HepG2 (cell line): ENCODE results near the gene FGF4. TPM values are rescaled to one million over a fixed set of nuclear protein-coding genes. Genes with fewer than 3 reads are reported as not detected.

Experiments used
- ATAC-seq: fragments of 200-7000 bp; cut with Tn5 transposase; 3 replicates; pipeline ENCODE4 v1.9.1; 2020; ENCODE audit warnings: mild to moderate bottlenecking, moderate library complexity
- BruUV-seq: library from RNA; stranded (reverse); fragments of 400-500 nt; replicated peaks from 2 replicates; lab custom pipeline; 2021; lab: Mats Ljungman, UMichigan
- CTCF ChIA-PET: fragments of 300-600 bp; formaldehyde crosslinking; extraction: SDS; loops from one replicate; lab custom pipeline; 2021; ENCODE audit warnings: low total read pairs, inconsistent platforms, low intra/inter-chr PET ratio; lab: Yijun Ruan, JAX
- POLR2A ChIA-PET: fragments of 350-600 bp; sonication (Branson Sonifier 250); formaldehyde crosslinking; loops from one replicate; lab custom pipeline; 2020; ENCODE audit warnings: antibody characterized with exemption, inconsistent platforms; lab: Yijun Ruan, JAX
- DNase-seq: peaks from one replicate; pipeline ENCODE4 v3.0.0-alpha.2; 2015; ENCODE audit warnings: low spot score
- FAIRE-seq: peaks from 3 replicates; lab custom pipeline; 2011; peaks lifted over from hg19 to GRCh38; lab: Jason Lieb, UNC
- H2AFZ ChIP-seq: one replicate; pipeline ENCODE4 v1.6.1; 2011; ENCODE audit warnings: low read length, inconsistent platforms
- H3K27ac ChIP-seq: fragments of 300-600 bp; 3 replicates; pipeline ENCODE4 v1.8.0; 2011; ENCODE audit warnings: mixed run types, mild to moderate bottlenecking, mixed read lengths, low read length, inconsistent platforms; ENCODE audit not compliant: insufficient read depth; ENCODE audit errors: extremely low read length
- H3K27me3 ChIP-seq, 2 experiments: fragments of 200-600 bp in 1 of 2; 2 replicates in 1 of 2; 3 replicates in 1 of 2; pipeline versions ENCODE4 v1.6.0 to v1.8.0; 2011; ENCODE audit warnings: low read length in 2 of 2, mild to moderate bottlenecking in 2 of 2, moderate library complexity in 2 of 2, inconsistent platforms in 1 of 2; ENCODE audit not compliant: insufficient read depth in 2 of 2, control insufficient read depth in 1 of 2
- H3K36me3 ChIP-seq, 2 experiments: fragments of 200-600 bp in 1 of 2; replicated peaks in 1 of 2; 2 replicates in 1 of 2; 3 replicates in 1 of 2; pipeline versions ENCODE4 v1.5.1 to v1.8.0; 2011; ENCODE audit warnings: low read length in 2 of 2, inconsistent platforms in 1 of 2; ENCODE audit not compliant: insufficient read depth in 2 of 2, control insufficient read depth in 1 of 2
- H3K4me1 ChIP-seq: 2 replicates; pipeline ENCODE4 v1.5.1; 2012; ENCODE audit warnings: low read length, inconsistent platforms; ENCODE audit not compliant: insufficient read depth
- H3K4me2 ChIP-seq: 2 replicates; pipeline ENCODE4 v1.6.0; 2011; ENCODE audit warnings: low read depth, low read length, inconsistent platforms
- H3K4me3 ChIP-seq, 3 experiments: fragments of 200-600 bp in 1 of 3; sonication (generic), shearing (Covaris generic) in 1 of 3; replicated peaks in 1 of 3; 2 replicates each; pipeline ENCODE4 v1.5.1; 2011 to 2016; ENCODE audit warnings: low read length in 3 of 3, inconsistent platforms in 2 of 3, low read depth in 2 of 3, mild to moderate bottlenecking in 2 of 3, control low read depth in 1 of 3, mixed read lengths in 1 of 3; ENCODE audit not compliant: insufficient read depth in 1 of 3
- H3K79me2 ChIP-seq: one replicate; pipeline ENCODE4 v1.6.1; 2011; ENCODE audit warnings: low read length, inconsistent platforms; ENCODE audit not compliant: insufficient read depth
- H3K9ac ChIP-seq: 2 replicates; pipeline ENCODE4 v1.6.0; 2011; ENCODE audit warnings: mild to moderate bottlenecking, low read depth, low read length, inconsistent platforms; ENCODE audit not compliant: insufficient read depth
- H3K9me3 ChIP-seq: 2 replicates; pipeline ENCODE4 v1.5.1; 2012; ENCODE audit warnings: mild to moderate bottlenecking, low read length
- H4K20me1 ChIP-seq: 2 replicates; pipeline ENCODE4 v1.6.0; 2011; ENCODE audit warnings: inconsistent platforms, mild to moderate bottlenecking, low read length, moderate library complexity; ENCODE audit not compliant: insufficient read depth
- ATM ChIP-seq: fragments of 450-650 bp; IDR thresholded peaks from 2 replicates; pipeline ENCODE4 v1.7.1; 2017; ENCODE audit warnings: mild to moderate bottlenecking, borderline replicate concordance
- HNRNPLL ChIP-seq: fragments of 200-400 bp; formaldehyde crosslinking; IDR thresholded peaks from 2 replicates; pipeline ENCODE4 v1.6.1; 2017; ENCODE audit warnings: mild to moderate bottlenecking, low read depth, low read length; ENCODE audit not compliant: poor library complexity, severe bottlenecking
- MED1 ChIP-seq: sonication (generic); formaldehyde crosslinking; IDR thresholded peaks from 2 replicates; pipeline ENCODE4 v1.4.0; 2020; ENCODE audit warnings: missing genetic modification reagents
- RFX3 ChIP-seq: IDR thresholded peaks from 2 replicates; pipeline ENCODE4 v1.6.1; 2016; ENCODE audit warnings: missing biosample characterization, missing genetic modification reagents
- RNF2 ChIP-seq: fragments of 450-650 bp; conservative IDR thresholded peaks from 2 replicates; pipeline ENCODE4 v1.6.1; 2016; ENCODE audit warnings: low read depth
- STAG1 ChIP-seq: sonication (generic); formaldehyde crosslinking; IDR thresholded peaks from 2 replicates; pipeline ENCODE4 v1.4.0; 2020; ENCODE audit warnings: missing genetic modification reagents
- ZNF530 ChIP-seq: sonication (generic); formaldehyde crosslinking; IDR thresholded peaks from 2 replicates; pipeline ENCODE4 v1.5.0; 2020; ENCODE audit warnings: low read depth, mild to moderate bottlenecking, missing genetic modification reagents
- ZNF552 ChIP-seq: sonication (generic); formaldehyde crosslinking; IDR thresholded peaks from 2 replicates; pipeline ENCODE4 v1.9.0; 2022; ENCODE audit warnings: missing genetic modification reagents, mild to moderate bottlenecking, borderline replicate concordance
- ZNF709 ChIP-seq: sonication (generic); formaldehyde crosslinking; IDR thresholded peaks from 2 replicates; pipeline ENCODE4 v1.5.0; 2020; ENCODE audit warnings: mild to moderate bottlenecking, missing genetic modification reagents
- WGBS: methylation state at CpG from one replicate; pipeline ENCODE4 v1.1.6; 2017; ENCODE audit warnings: low lambda C conversion rate; 5-methylcytosine and 5-hydroxymethylcytosine counted together
- in situ Hi-C: cut with HindIII; loops from 2 replicates; pipeline ENCODE4 v1.10.0; 2017; ENCODE audit warnings: low pct_unique_long_range_greater_than_20kb; ENCODE audit not compliant: extremely low pct_ligation_motif_present
- intact Hi-C: fragments of 100-400 bp; cut with micrococcal nuclease; formaldehyde crosslinking; loops from one replicate; pipeline ENCODE4 v1.10.0; 2022; ENCODE audit not compliant: unreplicated experiment
- polyA plus RNA-seq, 8 experiments: library from polyadenylated mRNA; depleted of rRNA in 3 of 8; stranded (reverse) in 7 of 8; unstranded in 1 of 8; fragments of >200 nt; fragmentation: Illumina TruSeq in 4 of 8; extraction: Trizol in 4 of 8; gene quantifications; 2 replicates each; pipeline versions ENCODE4 v1.2.1 to v1.2.3, GENCODE V29; 2011 to 2016; ENCODE audit warnings: low read depth in 4 of 8, missing spikeins in 1 of 8, mixed read lengths in 1 of 8; ENCODE audit not compliant: insufficient read depth in 1 of 8
- total RNA-seq, 5 experiments: library from RNA; depleted of rRNA; stranded (reverse); fragments of >200 nt; fragmentation: Illumina TruSeq; extraction: Trizol; gene quantifications; 2 replicates each; pipeline ENCODE4 v1.2.3, GENCODE V29; 2016; ENCODE audit warnings: low read depth in 1 of 5
- TF ChIP-seq, protein P1 (sequence below): sonication (generic); formaldehyde crosslinking; IDR thresholded peaks from 2 replicates; pipeline ENCODE4 v1.5.1; 2020; ENCODE audit warnings: mild to moderate bottlenecking, missing genetic modification reagents, moderate library complexity
- TF ChIP-seq, protein P2 (sequence below): sonication (generic); formaldehyde crosslinking; IDR thresholded peaks from 2 replicates; pipeline ENCODE4 v1.4.0; 2020; ENCODE audit warnings: missing genetic modification reagents
- TF ChIP-seq, protein P3 (sequence below): sonication (generic); formaldehyde crosslinking; IDR thresholded peaks from 2 replicates; pipeline ENCODE4 v1.8.1; 2022; ENCODE audit warnings: low read depth, mild to moderate bottlenecking, missing genetic modification reagents

FGF4 gene
- total and polyA plus RNA-seq, 2 of the 13 experiments (the other 11 are each of a cell fraction or from before 2014, with no cell fraction given): not detected

DNA sequence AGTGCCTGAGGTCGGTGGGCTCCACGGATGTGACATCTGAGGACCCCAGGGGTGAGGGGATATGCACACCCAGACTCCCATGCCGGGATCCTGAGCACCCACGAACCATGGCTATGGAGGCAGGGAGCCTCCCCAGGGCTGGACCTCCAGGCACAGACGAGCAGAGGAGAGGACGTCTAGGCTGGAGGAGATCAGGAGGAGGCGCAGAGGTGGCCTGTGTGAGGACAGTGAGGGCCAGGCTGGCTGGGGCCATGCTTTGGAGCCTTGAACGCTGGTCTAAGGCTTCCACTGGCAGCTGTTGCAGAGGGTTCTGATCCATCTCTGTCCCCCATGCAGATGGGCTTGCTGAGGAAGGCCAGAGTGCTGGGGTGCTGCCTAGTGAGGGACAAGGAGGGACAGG, 29.0 kb downstream of the FGF4 start:
- no peak overlapping the region for H3K4me3 ChIP-seq
- intact Hi-C loops: no loop called here
- H3K36me3 ChIP-seq: no peaks in the 10 kb centered on the region
- in situ Hi-C loops: no loop called here
- ChIA-PET POLR2A (no interaction called here), CTCF (no interaction called here)
- ATAC-seq (peak; percentile 32), DNase-seq (no peak), FAIRE-seq (no peak)
- H4K20me1 ChIP-seq: no peaks in the 10 kb centered on the region
- H3K79me2 ChIP-seq: no peaks in the 10 kb centered on the region
- H3K4me2 ChIP-seq: no peak overlapping the region
- no peaks in the 10 kb centered on the region for H3K9me3 ChIP-seq
- no CpG with 5 or more reads among the region's 8 CpGs for WGBS
- BruUV-seq: no TSS peak
- no peak overlapping the region for H3K27ac ChIP-seq
- H3K27me3 ChIP-seq: peaks cover 8 to 45% of the 10 kb centered on the region in 2 experiments; a peak in 4 of 5 replicates
- peaks cover 9% of the 10 kb centered on the region; the same call in 1 of the 2 replicates for H3K4me1 ChIP-seq
- TF ChIP-seq, protein P1, sequence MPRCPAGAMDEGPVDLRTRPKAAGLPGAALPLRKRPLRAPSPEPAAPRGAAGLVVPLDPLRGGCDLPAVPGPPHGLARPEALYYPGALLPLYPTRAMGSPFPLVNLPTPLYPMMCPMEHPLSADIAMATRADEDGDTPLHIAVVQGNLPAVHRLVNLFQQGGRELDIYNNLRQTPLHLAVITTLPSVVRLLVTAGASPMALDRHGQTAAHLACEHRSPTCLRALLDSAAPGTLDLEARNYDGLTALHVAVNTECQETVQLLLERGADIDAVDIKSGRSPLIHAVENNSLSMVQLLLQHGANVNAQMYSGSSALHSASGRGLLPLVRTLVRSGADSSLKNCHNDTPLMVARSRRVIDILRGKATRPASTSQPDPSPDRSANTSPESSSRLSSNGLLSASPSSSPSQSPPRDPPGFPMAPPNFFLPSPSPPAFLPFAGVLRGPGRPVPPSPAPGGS (CRISPR knock-in tag): no peak
- TF ChIP-seq ATM: no peak
- TF ChIP-seq RFX3 (CRISPR knock-in tag): no peak
- H3K9ac ChIP-seq: no peak overlapping the region
- no peak overlapping the region for H2AFZ ChIP-seq

DNA sequence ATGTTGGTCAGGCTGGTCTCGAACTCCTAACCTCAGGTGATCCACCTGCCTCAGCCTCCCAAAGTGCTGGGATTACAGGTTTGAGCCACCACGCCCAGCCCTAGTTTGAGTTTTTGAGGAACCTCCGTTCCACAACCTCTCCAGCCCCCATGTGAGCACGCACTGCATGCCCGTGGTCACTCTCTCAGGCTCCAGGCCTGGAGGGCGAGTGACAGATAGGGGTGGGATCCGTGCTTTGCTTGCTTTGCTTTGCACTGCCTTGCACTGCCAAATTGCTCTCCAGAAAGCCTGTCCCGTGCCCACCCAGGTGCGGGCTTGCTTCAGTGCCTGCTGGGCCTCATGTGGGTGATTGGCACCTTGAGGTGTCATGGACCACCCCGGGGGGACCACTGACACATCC, 29.9 kb downstream of the FGF4 start:
- TF ChIP-seq, protein P2, sequence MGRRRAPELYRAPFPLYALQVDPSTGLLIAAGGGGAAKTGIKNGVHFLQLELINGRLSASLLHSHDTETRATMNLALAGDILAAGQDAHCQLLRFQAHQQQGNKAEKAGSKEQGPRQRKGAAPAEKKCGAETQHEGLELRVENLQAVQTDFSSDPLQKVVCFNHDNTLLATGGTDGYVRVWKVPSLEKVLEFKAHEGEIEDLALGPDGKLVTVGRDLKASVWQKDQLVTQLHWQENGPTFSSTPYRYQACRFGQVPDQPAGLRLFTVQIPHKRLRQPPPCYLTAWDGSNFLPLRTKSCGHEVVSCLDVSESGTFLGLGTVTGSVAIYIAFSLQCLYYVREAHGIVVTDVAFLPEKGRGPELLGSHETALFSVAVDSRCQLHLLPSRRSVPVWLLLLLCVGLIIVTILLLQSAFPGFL: no peak
- no peak for TF ChIP-seq ZNF709 (CRISPR knock-in tag)
- TF ChIP-seq, protein P3, sequence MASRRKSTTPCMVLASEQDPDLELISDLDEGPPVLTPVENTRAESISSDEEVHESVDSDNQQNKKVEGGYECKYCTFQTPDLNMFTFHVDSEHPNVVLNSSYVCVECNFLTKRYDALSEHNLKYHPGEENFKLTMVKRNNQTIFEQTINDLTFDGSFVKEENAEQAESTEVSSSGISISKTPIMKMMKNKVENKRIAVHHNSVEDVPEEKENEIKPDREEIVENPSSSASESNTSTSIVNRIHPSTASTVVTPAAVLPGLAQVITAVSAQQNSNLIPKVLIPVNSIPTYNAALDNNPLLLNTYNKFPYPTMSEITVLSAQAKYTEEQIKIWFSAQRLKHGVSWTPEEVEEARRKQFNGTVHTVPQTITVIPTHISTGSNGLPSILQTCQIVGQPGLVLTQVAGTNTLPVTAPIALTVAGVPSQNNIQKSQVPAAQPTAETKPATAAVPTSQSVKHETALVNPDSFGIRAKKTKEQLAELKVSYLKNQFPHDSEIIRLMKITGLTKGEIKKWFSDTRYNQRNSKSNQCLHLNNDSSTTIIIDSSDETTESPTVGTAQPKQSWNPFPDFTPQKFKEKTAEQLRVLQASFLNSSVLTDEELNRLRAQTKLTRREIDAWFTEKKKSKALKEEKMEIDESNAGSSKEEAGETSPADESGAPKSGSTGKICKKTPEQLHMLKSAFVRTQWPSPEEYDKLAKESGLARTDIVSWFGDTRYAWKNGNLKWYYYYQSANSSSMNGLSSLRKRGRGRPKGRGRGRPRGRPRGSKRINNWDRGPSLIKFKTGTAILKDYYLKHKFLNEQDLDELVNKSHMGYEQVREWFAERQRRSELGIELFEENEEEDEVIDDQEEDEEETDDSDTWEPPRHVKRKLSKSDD (CRISPR knock-in tag): no peak
- TF ChIP-seq HNRNPLL: no peak
- no peak for TF ChIP-seq ZNF552 (CRISPR knock-in tag)
- TF ChIP-seq ZNF530 (CRISPR knock-in tag): no peak
- no peak for TF ChIP-seq STAG1
- TF ChIP-seq MED1 (CRISPR knock-in tag): no peak
- no peak for TF ChIP-seq RNF2
- Histone ChIP-seq H3K4me2 (no peak overlapping the region), H3K9me3 (no peaks in the 10 kb centered on the region), H3K79me2 (no peaks in the 10 kb centered on the region), H3K27ac (no peak overlapping the region), H3K9ac (no peak overlapping the region), H3K36me3 (no peaks in the 10 kb centered on the region), H3K4me1 (peaks cover 9% of the 10 kb centered on the region; the same call in 1 of the 2 replicates), H3K27me3 (peaks cover 6 to 44% of the 10 kb centered on the region in 2 experiments; a peak in 3 of 5 replicates), H3K4me3 (no peak overlapping the region), H4K20me1 (no peaks in the 10 kb centered on the region), H2AFZ (no peak overlapping the region)
- in situ Hi-C loops (no loop called here), intact Hi-C loops (no loop called here)
- WGBS: 36% methylated on average over 5 of the region's 10 CpGs
- ChIA-PET POLR2A (no interaction called here), CTCF (no interaction called here)
- no peak for DNase-seq
- BruUV-seq: no TSS peak
- no peak for ATAC-seq
- FAIRE-seq: no peak
